Activated CD4-positive, alpha-beta T cell treated with anti-CD3 and anti-CD28 coated beads for 1 hour (primary cell): ENCODE data around the gene WIPF2.
"Not testable (repeated sequence)": the region's sequence is repeated elsewhere in the genome, so short reads cannot be mapped to it uniquely, and the experiment has no call there.

Source experiments
- DNase-seq: peaks from one replicate; pipeline ENCODE4 v3.0.0-alpha.2; 2020

WIPF2 gene

DNA sequence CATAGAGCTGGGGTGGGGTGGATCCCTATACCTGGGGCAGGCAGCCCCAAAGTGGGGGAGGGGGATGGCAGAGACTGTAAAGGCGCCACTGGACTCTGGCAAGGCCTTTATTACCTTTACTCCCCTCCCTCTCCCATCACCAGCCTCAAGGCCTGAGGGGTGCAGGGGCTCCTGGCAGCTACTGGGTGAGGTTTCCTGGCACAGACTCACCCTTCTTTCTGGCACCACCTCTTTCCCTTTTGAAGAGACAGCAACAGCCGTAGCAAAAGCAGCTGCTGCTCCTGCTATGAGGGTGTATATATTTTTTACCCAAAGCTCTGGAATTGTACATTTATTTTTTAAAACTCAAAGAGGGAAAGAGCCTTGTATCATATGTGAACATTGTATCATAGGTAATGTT is 24.3 kb upstream of the WIPF2 start:
- DNase-seq: no peak

DNA sequence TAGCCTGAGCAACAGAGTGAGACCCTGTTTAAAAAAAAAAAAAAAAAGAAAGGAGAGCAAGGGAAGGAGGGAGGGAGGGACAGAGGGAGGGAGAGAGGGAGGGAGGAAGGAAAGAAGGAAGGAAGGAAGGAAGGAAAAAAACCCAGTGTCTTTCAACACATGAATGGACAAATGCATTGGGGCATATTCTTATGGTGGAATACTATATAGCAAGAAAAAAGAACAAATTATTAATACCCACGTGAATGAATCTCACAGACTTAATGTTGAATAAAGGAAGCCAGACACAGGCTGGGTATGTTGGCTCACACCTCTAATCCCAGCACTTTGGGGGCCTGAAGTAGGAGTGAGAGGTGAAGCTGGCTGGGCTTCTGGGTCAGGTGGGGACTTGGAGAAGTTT is 21.6 kb upstream of the WIPF2 start:
- no peak for DNase-seq

DNA sequence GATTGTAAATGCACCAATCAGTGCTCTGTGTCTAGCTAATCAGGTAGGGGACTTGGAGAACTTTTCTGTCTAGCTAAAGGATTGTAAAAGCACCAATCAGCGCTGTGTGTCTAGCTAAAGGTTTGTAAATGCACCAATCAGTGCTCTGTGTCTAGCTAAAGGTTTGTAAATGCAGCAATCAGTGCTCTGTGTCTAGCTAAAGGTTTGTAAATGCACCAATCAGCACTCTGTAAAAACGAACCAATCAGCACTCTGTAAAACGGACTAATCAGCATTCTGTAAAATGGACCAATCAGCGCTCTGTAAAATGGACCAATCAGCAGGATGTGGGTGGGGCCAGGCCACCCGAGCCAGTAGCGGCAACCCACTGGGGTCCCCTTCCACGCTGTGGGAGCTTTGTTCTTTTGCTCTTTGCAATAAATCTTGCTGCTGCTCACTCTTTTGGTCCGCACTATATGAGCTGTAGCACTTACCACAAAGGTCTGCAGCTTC is 21.1 kb upstream of the WIPF2 start:
- DNase-seq: not testable (repeated sequence)

DNA sequence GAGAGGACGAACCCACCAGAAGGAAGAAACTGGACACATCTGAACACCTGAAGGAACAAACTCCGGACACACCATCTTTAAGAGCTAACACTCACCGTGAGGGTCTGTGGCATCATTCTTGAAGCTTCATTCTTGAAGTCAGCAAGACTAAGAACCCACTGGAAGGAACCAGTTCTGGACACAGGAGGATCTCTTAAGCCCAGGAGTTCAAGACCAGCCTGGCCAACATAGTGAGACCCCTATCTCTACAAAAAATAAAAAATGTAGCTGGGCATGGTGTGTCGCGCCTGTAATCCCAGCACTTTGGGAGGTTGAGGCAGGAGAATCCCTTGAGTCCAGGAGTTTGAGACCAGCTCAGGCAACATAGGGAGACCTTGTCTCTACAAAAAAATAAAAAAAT is 20.5 kb upstream of the WIPF2 start:
- no peak for DNase-seq

DNA sequence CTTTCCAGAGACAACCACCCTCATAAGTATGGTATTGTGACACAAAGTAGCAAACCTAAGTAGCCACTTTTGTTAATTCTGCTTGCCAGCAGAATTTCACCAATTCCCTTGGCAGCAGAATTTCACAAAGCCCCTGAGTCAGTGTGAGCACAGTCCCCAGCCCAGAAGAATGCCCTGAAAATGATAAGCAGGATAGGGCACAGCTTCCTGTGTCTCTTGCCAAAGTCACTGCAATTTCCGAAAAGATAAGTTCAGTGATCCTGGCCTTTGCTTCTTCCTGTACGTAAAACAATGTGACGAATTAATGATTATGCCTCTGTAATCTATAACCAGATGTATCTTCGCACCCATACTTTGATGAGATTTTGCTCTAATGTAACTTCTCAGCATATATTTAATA is 16.0 kb upstream of the WIPF2 start:
- no peak for DNase-seq

DNA sequence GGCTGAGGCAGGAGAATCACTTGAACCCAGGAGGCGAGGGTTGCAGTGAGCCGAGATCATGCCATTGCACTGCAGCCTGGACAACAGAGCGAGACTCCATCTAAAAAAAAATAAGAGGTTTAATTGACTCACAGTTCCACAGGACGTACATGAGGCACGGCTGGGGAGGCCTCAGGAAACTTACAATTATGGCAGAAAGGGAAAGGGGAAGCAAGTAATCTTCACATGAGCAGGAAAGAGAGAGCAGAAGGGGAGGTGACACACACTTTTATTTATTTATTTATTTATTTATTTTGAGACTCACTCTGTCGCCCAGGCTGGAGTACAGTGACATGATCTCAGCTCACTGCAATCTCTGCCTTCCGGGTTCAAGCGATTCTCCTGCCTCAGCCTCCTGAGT is 12.9 kb upstream of the WIPF2 start:
- not testable (repeated sequence) for DNase-seq

DNA sequence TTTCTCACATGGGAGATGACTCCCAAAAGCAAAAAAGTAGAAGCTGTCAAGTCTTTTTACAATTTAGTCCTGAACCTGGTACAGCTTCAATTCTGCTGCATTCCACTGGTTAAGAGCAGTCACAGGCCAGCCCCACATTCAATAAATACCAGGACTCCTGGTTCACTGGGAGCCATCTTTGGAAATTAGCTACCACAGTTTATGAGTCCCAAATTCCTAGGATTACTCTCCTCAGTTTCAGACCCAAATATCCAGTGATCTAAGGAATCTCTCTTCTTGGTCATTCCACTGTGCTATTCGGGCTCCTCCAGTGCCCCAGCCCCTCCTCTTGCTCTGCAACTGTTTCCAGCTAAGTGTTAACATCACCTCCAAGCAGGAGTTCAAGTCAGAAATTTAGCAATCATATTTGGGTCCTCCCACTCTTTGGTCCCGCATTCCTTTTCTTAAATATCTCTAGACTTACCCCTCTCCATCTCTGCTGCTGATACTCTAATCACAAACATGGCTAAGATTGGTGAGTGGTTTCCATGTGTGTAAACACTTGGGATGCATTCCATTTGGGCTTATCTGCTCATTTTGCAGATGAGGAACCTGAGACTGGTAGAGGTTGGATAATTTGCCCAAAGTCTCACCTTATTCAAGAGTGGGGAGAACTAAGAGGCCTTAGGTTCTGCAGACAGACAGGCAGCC is 9.6 kb upstream of the WIPF2 start:
- DNase-seq: no peak

DNA sequence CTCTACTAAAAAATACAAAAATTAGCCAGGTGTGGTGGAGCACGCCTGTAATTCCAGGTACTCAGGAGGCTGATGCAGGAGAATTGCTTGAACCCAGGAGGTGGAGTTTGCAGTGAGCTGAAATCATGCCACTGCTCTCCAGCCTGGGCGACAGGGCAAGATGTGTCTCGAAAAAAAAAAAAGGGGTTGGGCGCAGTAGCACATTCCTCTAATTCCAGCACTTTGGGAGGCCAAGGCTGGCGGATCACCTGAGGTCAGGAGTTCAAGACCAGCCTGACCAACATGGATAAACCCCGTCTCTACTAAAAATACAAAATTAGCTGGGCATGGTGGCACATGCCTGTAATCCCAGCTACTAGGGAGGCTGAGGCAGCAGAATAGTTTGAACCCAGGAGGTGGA is 5.2 kb upstream of the WIPF2 start:
- DNase-seq: not testable (repeated sequence)

DNA sequence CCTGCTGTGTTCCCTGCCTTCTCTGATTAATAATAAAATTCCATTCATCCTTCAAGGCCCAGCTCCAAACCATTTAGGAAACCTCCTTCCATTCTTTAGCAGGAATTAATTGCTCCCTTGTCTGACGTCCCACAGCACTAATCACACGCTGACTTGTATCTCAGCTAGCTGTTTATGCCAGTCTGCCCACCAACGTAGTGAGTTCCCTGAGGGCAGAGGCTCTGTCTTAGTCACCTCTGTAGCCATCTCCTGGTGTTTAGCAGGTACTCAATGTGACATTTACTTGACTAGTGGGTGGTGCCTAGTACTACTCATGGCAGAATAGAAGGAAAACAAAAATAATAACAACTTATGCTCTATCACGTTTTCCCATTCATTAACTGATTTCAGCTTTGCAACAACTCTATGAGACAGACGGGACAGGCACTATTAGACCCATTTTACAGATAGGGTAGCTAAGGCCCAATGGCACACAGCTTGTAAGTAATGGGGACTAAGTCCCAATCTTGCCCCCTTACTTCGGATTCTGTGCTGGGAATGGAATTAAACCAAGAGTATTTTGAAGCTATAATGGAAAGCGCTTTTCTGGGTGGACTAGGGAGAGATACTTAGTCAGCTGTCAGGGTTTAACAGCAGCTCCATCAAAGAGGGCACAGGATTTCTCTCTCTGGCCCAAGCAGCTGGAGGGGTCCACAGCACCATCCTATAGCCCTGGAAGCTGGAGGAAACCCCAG is 931 bp upstream of the WIPF2 start:
- no peak for DNase-seq

DNA sequence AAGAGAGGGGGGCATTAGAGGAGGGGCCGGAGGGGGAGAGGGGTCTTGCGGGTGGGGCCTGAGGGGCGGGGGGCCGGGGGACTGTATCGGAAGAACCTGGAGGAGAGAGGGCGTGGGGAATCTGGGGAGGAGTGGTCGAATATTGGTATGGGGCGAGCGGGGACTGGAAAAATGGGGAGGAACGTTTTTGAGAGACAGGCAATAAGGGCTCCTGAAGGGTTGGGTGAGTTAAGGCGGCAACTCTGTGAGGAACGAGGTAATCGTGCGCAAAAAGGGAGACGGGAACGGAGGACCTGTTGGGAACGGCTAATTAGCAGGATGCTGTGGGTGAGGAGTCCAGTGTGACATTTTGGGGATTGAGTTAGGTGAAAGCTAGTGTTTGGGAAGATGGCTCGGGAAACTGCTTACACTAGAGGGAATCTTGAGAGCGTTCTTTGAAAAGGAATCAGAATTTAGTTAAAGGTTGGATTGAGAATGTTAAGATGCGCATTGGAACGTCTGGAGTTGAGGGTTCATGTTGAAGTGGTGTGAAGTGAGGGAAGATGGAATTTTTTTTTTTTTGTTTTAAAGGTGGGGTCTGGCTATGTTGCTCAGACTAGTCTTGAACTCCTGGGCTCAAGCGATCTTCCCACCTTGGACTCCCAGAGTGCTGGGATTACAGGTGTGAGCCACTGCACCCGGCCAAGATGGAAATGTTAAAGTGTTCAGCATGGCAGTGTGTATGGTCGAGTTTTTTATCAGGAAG is 662 bp downstream of the WIPF2 start:
- peak; percentile 12 for DNase-seq

DNA sequence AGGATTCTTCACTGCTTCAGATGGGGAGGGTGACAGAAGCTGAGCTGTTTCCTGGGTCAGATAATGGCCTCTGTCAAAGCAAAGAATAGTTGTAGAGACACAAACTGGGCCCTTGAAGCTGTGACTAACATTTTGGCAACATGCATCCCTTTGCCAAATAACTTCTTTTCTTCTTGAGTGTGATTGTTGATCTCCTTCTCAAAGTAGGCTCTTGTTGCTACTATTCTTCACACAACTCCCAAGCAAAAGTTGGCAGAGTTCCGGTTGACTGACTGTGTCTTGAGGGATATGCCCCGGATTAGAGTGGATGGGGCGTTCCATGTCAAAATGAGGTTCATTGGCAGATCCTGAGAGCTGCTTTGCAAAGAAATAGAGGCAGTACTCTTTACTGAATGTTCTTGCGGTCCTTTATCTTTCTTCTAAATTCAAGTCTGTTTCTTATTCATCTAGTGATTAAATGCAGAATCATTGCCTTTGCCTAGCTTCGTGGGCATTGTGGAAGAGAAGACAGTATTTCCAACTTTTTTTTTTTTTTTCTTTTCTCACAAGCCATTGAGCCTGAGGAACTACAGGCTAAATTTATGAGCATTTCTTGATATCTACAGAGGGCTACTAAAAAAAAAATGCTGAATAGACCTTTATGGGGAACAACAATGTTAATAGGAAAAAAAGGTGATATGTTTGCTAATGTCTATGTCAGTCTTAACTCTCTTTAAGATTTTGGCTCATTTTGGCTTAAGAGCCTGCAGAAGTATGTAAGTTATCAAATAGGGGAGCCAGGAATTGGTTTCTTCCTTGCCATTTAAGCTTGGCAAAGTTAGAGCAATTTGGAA is 5.8 kb downstream of the WIPF2 start:
- DNase-seq: no peak

DNA sequence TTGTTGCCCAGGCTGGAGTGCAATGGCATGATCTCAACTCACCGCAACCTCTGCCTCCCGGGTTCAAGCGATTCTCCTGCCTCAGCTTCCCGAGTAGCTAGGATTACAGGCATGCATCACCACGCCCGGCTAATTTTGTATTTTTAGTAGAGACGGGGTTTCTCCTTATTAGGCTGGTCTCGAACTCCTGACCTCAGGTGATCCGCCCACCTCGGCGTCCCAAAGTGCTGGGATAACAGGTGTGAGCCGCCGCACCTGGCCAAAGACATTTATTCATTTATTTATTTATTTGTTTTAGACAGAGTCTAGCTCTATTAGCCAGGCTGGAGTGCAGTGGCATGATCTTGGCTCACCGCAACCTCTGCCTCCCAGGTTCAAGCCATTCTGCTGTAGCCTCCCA is 10.0 kb downstream of the WIPF2 start:
- not testable (repeated sequence) for DNase-seq

DNA sequence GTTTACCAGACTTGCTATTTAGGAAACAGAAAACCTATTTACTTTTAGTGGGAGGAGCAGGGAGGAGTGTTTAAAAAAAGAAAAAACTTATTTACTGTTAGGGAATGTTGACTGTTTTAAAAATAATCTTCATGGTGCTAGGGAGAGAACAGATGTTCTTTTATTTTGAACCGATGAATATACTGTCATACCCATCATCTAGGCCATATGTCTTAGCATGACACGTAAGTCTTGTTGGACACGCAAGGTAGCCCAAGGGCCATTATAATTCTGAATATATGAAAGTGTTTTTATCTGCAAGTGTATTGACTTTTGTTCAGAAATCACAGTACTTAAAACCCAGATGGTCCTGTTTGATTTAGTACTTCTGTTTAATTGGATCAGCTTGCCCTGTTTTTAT is 11.6 kb downstream of the WIPF2 start:
- no peak for DNase-seq

DNA sequence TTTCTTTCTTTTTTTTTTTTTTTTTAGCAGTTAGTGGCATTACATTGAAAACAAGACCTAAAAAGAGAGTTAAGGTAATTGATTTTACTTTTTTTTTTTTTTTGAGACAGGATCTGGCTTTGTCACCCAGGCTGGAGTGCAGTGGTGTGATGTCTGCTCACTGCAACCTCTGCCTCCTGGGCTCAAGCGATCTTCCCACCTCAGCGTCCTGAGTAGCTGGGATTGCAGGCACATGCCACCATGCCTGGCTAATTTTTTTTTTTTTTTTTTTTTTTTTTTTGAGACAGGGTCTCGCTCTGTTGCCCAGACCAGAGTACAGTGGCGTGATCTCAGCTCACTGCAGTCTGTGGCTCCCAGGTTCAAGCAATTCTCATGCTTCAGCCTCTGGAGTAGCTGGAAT is 12.8 kb downstream of the WIPF2 start:
- not testable (repeated sequence) for DNase-seq

DNA sequence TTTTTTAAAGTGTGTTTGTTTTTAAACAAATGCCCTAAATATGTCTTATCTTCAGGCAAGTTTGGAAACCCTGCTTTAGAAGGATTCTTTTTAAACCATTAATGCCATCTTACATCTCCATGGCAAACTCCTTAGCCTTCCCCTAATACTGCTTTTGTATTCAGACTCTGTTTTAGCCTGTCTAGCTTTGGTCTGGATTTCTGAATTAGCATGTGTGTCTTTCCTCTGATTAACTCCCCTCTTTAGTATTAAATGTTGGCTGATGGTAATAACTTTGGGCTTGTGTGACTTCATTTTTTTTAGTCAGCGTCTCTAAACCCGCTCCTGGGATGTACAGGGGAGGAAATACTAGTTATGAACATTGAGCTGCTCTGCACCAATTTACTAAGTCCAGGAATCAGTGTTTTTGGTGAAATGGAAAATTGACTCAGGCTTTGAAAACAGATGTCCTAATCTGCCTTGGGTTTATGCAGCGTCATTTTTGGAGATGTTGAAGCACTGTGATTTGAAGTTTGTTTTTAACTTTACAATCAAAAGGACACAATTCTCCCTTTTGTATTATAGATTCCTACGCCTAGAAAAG is 22.2 kb downstream of the WIPF2 start:
- DNase-seq: no peak

DNA sequence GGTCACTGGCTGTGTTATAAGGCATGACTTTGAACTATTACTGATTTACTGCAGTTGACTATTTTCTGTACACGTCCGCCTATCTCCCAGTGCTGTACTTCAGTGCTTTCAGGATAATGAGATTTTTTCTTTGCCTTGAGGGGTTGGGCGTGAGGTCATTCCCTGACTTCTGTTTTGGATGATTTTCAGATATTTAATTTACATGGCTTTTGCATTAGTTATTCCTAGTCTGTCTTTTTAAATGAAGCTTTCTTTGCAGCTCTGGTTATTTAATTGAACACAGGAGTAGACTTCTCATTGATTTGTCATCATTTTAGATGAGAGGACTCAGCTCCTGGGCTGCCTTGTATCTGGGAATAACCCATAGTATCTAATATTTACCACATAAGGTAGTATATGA is 23.7 kb downstream of the WIPF2 start:
- DNase-seq: no peak

DNA sequence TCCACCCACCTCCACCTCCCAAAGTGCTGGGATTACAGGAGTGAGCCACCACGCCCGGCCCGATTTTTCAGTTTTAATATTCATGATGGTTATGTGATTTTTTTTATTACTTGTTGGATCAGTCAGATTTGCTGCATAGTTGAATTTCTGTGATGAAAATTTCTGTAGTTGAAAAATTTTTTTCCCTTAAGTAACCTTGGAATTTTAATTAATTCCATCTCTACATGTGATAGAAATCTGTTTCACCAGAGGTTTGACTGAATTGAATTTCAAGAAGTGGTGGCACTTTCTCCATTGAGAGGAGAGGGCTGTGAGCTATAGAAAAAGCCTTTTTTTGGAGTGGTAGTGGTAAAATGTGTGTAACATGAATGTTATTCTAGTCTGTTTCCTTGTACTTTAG is 24.7 kb downstream of the WIPF2 start:
- DNase-seq: no peak

DNA sequence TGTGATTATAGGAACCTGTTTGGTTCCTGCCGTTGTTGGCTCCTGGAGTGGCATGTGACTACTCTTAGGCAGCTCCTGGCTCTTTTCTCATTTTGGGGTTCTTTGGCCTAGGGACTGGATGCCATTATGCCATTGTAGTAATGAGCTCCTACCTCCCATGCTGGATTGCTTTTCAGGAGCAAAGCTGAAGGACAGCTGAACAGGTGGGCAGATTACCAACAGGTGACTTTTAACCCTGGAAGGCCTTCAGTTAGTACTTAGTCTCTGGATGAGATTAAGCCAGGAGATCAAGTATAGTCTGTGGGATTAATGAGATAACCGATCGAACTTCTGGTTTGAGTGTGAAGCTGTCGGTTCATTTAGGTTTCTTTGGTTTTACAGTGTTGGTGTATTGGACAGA is 25.2 kb downstream of the WIPF2 start:
- DNase-seq: no peak

DNA sequence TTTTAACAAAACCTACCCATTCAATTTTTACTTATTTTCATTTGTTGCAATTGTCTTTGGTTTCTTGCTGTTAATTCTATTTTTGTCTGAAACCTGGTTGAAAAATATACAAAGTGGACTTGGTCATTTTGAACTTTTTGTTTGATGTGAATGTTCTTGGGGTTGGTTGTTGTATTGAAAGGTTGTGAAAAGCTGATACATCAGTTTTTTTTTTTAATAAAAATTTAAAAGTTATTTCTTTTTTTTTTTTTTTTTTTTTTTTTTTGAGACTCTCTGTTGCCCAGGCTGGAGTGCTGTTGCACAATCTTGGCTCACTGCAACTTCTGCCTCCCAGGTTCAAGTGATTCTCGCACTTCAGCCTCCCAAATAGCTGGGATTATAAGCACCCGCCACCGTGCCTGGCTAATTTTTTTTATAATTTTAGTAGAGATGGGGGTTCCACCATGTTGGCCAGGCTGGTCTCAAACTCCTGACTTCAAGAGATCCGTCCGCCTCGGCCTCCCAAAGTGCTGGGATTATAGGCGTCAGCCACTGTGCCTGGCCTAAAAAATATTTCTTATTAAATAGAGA is 28.9 kb downstream of the WIPF2 start:
- DNase-seq: no peak

DNA sequence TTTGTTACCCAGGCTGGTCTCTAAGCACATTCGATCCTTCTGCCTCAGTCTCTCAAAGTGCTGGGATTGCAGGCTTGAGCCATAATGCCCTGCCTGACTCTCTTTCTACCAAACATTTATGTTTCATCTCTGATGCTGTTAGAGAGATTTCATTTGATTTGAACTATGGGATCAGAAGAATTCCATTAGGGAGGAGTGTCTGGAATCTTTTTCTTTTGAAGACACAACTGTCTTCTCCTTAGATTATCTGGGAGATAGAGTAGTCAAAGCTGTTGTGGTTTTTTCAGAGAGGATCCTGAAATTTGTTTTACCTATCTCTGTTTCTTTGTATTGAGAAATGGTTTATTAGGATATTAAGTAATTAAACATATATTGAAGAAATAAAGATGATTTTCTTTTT is 29.4 kb downstream of the WIPF2 start:
- DNase-seq: no peak

DNA sequence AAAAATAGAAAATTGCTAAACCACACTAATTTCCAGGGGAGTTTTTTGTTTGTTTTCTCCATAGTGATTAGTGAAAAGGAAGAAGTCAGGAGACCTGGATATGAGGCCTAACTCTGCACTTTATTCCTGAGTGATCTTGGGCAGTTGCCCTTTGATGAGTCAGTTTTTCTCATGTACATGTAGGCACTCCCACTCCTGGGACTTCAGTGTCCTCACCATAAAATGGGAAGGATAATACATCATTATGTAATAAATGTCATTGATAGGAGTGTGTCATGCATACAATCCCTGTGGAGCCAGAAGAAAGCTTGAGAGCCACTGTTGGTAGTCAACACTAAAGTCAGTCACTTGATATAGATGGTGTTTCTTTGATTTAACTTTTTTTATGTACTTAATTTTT is 32.5 kb downstream of the WIPF2 start:
- DNase-seq: no peak

DNA sequence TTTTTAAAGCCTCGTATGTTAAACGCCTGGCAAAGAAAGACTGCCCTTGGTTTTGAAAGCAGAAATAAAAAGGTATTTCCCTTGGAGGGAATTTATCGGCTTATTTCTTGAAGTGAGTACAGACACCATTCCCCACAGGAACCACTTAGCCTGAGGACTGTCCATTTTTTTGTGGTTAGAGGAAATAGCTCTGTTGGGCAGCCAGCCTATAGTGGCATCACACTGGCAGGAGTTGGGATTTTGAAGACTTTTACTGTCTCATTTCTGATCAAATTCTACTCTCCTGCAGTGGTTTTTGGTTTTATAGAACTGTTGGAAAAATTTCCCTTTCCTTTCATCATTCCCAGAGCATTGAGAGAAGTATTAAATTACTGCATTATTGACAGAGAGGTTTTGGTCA is 34.5 kb downstream of the WIPF2 start:
- no peak for DNase-seq
